CD4-positive, alpha-beta T cell treated with Interferon gamma for 1 hour (primary cell): ENCODE results near the gene XXYLT1.

Experiments
- DNase-seq: peaks from one replicate; pipeline ENCODE4 v3.0.0-alpha.2; 2020

The XXYLT1 gene

DNA sequence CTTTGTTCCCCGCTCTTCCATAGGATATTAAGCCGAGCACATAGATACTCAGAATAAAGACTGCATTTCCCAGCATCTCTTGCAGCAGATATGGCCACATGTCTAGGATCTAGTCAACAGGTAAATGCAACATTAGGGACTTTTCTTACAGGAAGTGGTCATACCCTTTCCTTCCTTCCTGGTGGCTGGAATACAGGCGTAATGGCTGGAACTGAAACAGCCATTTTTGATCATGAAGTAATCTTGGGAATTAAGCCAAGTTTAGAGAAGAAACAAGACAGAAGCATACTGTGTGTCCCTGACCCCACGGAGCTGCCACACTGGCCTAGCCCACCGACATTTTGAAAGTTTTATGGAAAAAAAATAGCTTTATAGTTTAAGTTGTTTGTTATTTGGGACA lies 234.0 kb downstream of the XXYLT1 start:
- DNase-seq: no peak

GRCh38 chr3:195036574-195036973 lies 234.4 kb downstream of the XXYLT1 start:
- no peak for DNase-seq

- no peak for DNase-seq
Measured at GRCh38 chr3:195036203-195036505, 234.8 kb downstream of the XXYLT1 start.

DNA sequence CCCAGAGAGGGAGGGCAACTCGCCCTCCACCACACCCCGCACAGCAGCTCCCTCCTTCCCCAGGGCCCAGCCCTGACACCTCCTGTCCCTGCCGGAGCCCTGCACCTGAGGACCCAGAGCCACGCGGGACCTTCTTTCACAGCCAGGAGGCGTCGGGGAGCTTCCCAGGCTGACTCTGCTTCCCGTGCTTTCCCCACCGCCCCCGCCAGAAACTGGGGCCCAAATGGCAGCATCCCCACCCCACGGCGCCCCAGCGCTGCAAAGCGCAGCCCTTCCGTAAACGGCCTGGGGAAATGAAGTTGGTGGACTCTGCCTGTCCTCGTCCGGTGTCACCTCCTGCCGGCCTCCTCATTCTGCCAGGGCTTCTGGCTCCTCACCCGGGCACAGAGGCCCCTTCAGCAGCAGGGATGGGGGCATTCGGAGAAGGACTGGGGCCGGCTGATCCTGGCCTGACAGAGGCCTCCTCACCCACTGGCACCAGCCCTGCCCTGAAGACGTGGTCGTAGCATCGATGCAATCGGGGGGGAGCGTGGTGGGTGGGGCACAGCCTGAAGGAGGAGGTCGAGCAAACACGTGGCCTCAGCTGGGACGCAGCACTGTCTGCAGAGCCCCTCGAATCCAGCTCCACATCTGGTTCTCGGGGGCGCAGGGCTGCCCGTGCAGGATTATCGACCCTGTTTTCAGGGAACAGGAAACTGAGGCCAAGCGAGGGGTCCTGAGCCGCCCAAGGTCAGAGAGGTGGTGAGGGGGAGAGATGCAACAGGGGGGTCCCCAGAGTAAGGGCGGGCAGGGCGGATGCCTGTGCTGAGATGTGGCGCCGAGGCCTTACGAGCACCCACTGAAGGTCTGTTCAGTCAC lies 235.4 kb downstream of the XXYLT1 start:
- DNase-seq: no peak

GRCh38 chr3:195034541-195034940 lies 236.4 kb downstream of the XXYLT1 start:
- no peak for DNase-seq

DNA sequence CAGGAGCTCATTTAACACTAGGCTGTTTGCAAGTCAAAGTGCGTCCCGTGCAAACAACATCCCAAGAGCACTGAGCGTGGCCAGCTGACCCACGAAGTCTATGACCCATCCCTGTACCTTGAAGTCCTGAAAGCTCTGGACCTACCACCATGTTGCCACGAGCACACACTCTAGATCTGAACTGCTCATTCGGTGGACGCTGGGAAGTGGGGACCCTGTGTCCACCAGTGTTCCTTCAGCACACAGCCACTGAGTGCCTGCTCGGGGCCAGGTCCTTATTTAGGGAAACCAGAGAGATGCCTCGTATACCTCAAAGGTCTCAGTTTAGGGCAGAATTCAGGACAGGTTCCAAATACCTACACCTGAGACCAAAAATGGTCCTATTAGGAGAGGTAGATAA lies 236.9 kb downstream of the XXYLT1 start:
- DNase-seq: no peak

GRCh38 chr3:195033531-195034091 lies 237.3 kb downstream of the XXYLT1 start:
- DNase-seq: no peak

DNA sequence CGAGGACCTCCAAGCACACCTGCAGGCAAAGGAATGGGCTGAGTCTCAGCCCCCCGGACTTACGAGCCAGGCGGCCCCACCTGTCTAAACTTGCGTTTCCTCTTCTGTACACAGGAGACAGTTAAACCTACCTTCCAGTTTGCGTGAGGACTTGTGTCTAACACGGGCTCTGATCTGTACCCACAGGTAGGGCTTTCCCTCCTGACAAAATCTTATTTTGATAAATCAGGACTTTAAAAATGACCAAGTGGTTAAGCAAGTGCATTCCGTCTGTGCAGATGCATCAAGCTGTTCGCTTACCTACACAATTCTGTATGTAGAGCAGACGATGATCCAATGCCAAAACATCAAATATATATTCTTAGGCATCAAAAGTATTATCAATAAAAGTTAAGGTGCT lies 238.0 kb downstream of the XXYLT1 start:
- DNase-seq: no peak

DNA sequence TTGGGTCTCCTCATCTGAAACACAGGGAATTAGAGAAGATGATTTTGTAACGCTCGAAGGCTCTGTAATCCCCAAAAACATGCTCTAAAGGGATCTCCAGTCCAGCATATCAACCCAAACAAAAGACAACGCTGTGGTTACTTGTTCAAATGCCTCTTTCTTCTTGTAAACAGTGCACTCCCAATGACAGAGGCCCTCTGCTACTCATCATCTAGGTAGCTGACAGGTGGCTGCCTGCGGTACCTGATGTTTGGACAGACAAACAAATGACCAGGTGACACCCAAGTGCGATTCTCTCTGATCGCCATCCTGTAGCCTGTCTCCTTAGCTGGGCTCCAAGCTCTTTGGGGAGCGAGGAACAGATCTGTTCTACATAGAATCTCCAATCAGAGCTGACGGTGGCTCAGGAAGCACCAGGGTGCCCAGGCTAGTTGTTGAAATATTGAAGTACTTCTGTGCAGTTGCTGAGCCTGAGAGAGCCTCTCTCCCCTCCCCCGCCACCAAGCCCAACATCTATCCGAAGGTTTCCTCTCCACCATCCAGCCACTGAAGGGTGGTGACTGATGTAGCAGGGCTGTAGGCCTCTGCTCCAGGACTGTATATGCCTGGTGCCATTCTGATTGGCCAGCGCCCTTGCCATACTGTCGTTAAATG lies 238.7 kb downstream of the XXYLT1 start:
- no peak for DNase-seq

DNA sequence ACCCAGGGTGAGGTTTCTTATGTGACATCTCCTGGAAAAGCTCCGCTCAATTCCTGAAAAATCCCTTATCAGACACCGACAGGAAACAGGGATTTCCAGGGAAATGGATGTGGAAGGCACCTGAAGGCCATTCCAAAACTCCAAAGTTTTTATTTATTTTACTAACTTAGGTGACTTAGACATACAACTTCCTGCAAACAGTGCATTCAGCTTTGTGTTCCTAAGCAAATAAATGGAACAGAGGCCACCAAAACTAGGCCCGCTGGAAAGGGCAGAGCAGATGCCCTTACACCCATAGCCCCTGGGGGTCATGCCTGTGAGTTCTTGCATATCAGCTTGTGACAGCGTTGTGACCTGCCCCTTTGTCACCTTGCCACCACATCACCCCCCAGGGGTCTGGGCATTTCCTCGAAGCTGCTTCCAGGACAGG lies 239.4 kb downstream of the XXYLT1 start:
- no peak for DNase-seq

GRCh38 chr3:195030791-195031321 lies 240.1 kb downstream of the XXYLT1 start:
- no peak for DNase-seq

DNA sequence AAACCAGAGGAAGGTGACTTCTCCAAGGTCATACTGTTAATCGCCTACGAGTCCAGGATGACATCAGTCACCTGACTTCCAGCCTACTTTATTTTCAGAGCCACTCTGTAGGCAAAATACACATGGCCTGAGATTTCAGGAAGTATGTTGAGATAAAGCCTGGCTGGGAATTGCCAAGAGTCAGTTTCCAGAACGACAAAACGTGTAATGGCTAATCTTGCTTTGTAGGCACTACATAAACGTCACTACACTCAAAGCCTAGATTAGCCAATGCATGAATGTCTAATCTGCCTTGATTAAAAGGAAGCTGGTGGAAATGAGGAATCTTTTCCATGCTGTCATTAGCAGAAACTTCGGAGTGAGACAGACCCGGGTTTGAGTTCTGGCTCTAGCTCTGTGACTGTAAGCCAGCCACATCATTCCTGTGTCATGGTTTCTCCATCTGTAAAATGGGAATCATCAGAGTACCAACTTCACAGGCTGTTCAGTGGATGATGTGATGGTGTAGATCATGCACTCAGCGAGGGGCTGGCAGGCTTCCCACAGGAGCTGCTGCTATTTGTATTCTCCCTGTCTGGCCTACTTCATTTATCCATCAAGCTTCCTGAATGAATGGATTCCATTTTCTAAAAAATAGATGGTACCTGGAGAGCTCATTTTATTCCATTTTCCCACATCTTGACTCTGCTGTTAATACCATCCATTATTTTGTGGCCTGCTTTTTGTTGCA lies 241.9 kb downstream of the XXYLT1 start:
- no peak for DNase-seq

- no peak for DNase-seq
Measured at GRCh38 chr3:195025884-195026200, 245.1 kb downstream of the XXYLT1 start.

- no peak for DNase-seq
Measured at GRCh38 chr3:195025056-195025883, 245.7 kb downstream of the XXYLT1 start.

GRCh38 chr3:195023989-195024388 lies 247.0 kb downstream of the XXYLT1 start:
- no peak for DNase-seq

DNA sequence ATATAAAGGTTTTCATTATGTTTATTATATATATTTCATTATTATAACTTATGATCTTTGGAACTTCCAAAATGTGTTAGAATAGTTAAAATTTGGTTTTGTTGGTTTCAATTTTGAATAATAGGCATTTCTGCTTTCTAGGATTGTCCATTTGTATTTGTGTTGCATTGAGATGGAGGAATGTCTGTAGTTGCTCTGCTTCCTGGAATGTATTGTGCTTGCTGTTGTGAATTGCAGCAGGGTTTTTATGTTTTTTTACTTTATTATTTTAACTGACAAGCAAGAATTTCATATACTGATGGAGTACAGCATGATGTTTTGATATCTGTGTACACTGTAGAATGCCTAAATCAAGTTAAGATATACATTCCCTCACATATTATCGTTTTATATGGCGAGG lies 247.4 kb downstream of the XXYLT1 start:
- DNase-seq: no peak

- no peak for DNase-seq
Measured at GRCh38 chr3:195021692-195022091, 249.3 kb downstream of the XXYLT1 start.

DNA sequence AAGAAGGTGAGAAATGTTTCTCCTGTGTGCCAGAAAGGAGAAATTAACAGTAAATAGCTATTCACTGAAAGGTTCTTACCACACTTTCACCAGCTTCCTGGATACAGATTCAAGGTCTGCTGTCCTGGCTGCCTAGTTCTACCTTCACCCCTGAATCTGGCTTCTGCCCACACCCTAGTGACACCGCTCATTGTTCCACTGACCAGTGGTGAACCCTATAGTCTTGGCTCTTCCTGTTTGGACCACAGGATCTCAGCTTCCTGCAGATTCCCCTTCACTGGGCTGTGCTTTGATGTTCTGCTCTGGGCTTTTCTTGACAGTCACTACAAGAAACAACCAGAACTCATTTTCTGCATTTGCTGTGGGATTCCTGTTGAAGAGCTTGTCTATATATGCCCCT lies 250.0 kb downstream of the XXYLT1 start:
- DNase-seq: no peak

DNA sequence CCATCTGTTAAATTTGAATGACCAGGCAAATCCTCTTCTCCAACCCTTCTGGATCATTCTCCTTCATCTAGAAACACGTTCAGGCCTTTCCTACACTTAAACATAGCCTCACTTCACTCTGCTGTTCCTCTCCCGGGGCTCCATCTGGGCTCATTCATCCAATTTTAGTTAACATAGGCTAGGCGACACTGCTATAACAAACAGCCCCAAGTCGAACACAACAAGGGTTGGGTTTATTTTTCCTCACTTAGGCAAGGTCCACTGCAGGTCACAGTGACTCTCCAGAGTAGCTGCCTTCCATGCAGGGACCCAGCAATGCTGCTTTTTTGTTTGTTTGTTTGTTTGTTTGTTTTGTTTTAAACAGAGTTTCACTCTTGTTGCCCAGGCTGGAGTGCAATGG lies 250.8 kb downstream of the XXYLT1 start:
- no peak for DNase-seq

- no peak for DNase-seq
Measured at GRCh38 chr3:195019335-195019734, 251.6 kb downstream of the XXYLT1 start.
